HG02798 (cell line): ENCODE results near the gene DGKG.

Source experiments
- ATAC-seq: cut with Tn5 transposase; IDR thresholded peaks from one replicate; pipeline ENCODE4 v1.9.1; 2021; ENCODE audit warnings: mild to moderate bottlenecking; ENCODE audit not compliant: unreplicated experiment, poor library complexity

Gene DGKG

GRCh38 chr3:186361762-186362536 lies at the start of gene DGKG:
Gene DGKG, minus strand, starts transcription at chr3:186362234. Its CDS starts 41,775 bp downstream, at chr3:186320459.
- peak; percentile 76 for ATAC-seq

- no peak for ATAC-seq
These were observed 49.1 kb upstream of the DGKG start for GRCh38 chr3:186411089-186411488.

- no peak for ATAC-seq
These were observed 44.9 kb upstream of the DGKG start for GRCh38 chr3:186406669-186407635.

GRCh38 chr3:186401556-186401955 lies 39.5 kb upstream of the DGKG start:
- no peak for ATAC-seq

GRCh38 chr3:186400662-186401061 lies 38.6 kb upstream of the DGKG start:
- ATAC-seq: no peak

GRCh38 chr3:186400026-186400425 lies 38.0 kb upstream of the DGKG start:
- ATAC-seq: no peak

GRCh38 chr3:186394566-186395217 lies 32.7 kb upstream of the DGKG start:
- no peak for ATAC-seq

- ATAC-seq: no peak
These were observed 25.0 kb upstream of the DGKG start for GRCh38 chr3:186386883-186387560.

- ATAC-seq: no peak
These were observed 24.0 kb upstream of the DGKG start for GRCh38 chr3:186385856-186386602.

GRCh38 chr3:186383026-186383993 lies 21.3 kb upstream of the DGKG start:
- ATAC-seq: no peak

GRCh38 chr3:186382217-186382885 lies 20.3 kb upstream of the DGKG start:
- ATAC-seq: peak; percentile 49

GRCh38 chr3:186381424-186382216 lies 19.6 kb upstream of the DGKG start:
- no peak for ATAC-seq

GRCh38 chr3:186380622-186381380 lies 18.8 kb upstream of the DGKG start:
- ATAC-seq: no peak

- ATAC-seq: no peak
These were observed 13.4 kb upstream of the DGKG start for GRCh38 chr3:186375443-186375842.

GRCh38 chr3:186374376-186374775 lies 12.3 kb upstream of the DGKG start:
- no peak for ATAC-seq

GRCh38 chr3:186369217-186369616 lies 7.2 kb upstream of the DGKG start:
- ATAC-seq: no peak
